Limb (tissue), 2 donors: Measurements from ENCODE around the gene SIX1.
A peak's percentile ranks its signal among the peaks of the same experiment; 100 is the strongest.

Experiments
- DNase-seq, 2 donors: peaks; one replicate each; pipeline ENCODE4 v3.0.0-alpha.2; 2016; ENCODE audit errors: extremely low spot score in 2 of 2

Gene SIX1

DNA sequence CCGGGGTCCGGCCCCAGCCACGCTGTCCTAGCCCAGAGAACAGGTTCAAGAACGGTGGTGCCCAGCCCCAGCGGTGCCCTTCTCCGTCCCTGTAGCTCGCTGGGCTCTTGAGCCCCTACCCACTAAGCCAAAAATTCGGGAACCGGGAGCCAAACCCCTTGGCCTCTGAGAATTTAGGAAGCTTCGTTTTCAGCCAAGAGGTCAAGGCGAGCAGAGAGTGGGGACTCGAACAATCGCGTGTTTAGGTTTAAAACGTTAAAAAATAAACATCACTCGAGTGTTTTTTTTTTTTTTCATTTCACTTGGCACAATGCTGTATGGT is 6.2 kb downstream of the SIX1 start:
- no peak for DNase-seq

DNA sequence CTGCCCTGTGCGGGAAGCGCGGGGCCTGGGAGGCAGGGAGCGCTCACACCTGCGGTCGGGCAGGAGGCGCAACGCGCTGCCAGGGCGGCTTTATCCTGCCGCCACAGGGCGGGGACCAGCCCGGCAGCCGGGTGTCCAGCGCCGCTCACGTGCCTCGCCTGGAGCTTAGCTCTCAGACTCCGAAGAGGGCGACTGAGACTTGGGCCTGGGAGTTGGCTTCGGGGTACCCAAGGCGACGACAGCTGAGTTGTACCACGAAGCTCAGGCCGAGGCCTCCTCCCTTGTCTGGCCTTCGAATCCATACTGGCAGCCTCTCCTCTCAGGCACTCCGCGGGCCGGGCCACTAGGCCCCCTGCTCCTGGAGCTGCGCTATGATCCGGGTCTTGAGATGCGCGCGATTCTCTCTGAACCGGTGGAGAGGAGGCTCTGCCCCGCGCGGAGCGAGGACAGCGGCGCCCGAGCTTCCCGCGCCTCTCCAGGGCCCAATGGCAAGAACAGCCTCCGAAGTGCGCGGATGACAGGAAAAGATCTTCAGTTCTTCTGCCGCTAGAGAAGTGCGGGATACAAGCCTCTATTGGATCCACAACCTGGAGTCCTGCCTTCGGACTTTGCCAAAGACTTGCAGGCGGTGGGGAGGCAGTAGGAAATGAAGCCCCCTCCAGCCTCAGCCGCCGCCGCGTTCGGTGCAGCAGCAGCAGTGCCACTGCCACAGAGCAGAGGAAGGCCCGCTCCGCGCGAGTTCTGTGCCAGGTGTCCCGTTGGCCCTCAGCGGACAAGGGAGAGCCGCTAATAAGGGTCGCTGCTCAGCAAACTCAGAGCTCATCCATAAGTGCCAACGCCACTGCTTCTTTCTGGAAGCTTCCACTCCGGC is 6.8 kb downstream of the SIX1 start:
- DNase-seq: peak in 1 of 2 donors; percentile 67

DNA sequence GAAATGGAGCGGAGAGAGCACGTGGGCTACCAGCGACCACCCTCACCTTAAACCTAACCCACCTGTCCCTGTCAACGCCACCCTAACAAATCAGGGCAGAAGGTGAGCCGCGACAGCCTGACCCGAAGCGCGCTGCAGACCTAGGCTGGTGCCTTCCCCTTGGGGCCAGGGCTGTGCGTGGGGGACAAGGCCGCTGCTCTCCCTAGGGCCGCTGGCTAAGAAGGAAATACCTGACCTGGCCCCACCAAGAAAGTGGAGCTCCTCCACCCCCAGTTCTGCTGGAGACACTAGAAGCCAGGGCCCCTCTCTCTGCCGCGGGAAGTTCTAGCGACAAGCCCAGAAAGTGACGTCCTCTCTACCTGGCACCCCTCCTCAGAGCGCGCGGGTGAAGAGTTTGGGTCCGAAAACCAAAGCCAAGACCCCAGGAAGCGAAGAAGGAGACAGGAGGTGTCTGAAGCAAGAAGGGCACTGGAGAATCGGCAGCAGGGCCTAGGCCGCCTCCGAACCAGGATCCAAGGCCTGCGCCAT is 7.5 kb downstream of the SIX1 start:
- no peak for DNase-seq

DNA sequence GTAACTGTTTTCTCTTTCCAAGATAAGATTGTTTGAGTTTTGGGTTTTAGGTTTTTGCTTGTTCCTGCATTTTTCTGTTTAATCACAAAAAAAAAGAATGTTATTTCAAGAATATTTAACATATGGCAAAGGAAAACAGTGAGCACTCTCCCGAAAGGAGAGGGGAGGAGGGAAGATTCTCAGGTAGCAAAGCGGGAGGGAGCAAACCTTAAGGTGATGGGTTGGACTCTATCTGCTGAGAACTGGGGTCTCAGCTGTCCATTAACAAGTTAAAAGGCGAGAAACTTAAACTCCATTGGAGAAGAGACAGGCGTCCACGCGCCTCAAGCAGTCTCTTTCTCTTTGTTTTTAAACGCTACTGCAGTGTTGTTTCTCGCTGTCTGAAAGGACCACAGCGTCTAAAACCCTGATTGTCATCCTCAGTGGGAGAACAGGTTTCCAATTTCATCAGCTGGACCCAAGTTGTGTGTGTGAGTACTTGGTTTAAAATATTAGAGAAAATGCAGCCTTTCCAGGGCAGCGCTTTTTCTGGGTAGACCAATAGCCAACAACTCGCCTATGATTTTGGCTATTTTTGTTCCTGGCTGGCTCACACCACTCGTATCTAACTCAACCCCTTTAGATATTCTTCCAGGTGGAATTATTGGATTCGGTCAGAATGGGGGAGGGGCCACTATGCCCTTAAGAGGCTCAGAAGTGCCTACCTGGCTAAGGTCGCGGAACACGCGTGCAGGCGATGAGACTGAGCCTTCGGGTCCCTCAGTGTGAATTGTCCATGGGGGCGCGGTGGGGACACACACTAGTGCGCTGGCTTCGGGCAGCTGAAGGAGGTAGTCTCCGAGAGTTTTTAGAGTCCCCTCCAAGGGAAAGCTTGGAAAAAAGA is 8.2 kb downstream of the SIX1 start:
- DNase-seq: peak in 1 of 2 donors; percentile 43

DNA sequence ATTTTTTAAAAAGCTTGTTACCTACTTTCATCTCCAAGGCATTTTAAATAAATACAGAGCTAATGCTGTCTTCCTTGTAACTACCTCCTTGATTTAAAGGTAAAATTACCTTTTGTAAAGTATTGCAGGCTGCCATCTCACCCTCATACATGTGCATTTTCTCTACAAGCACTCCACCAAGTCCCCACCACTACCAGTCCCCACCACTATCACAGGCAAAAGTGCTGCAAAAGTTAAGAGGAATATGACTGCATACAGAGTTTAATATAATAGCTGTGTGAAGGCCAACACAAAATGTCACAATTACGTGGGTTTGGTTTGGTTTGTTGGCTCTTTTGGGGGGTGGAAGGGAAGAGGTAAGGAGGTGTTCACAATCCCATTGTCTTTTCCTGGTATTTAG is 9.6 kb downstream of the SIX1 start:
- no peak for DNase-seq

DNA sequence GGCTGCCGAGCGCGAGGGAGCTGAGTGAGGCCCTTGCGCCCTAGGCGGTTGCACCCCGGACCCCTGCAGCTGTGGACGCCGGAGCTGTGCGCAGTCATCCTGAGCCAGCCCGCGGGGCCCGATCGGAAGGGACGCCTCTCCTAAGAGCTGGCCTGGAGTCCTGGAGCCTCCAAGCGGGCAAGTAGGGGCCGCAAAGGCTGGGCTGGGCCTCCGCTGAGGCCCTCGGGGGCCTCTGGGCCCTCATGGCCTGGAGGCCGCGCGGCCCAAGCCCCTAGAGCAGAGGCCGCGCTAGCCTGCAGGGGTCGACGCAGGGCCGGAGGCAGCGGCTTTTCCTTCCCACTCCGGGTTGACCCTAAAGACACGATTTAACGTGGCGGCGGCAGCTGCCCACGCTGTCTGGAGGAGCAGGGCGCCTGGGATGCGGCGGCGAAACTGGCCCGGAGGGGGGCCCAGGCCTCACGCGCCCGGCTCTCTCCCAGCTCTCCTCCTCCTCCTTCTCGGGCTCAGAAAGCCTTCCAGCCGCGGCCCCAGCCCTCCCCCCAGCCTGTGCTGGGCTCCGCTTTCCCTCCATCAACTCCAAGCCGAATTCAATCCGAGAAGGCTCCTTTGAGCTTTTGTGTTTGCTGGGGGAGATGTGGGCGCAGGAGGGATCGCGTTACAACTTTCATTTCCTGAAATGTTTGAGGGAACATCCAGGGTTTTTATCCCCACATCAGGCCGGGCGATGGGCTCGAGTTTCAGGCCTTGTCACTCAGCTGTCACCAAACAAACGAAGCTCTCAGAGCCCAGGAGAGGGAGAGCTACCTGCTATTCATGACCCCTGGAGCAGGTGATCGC is 11.6 kb downstream of the SIX1 start:
- peak in 1 of 2 donors; percentile 80 for DNase-seq

DNA sequence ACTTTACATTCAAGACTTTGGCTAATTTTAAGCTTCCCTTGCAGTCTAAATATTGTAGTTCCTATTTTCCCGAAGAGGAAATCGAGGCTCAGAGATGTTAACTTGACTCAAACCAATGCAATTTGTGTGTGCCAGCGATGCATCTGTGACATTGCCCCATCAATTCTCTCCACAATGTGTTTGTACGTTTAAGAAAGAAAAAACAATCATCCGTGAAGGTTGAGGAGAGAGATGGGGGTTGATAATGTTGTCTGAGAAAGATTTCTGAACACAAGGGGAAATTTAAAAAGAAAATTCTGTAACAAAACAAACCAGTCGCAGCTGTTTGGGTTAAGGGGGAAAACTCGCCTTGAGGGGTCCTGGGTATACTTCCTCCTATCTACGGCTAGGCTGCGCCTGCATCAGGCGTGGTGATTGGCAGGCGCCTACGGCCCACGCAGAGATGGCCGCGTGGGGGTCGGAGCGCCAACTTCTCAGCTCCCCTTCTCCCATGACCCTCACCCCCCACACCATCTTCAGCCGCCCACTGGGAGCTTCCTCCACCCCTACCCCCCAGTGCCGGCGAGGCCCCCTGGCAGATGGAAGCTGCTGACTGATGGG is 12.3 kb downstream of the SIX1 start:
- no peak for DNase-seq

DNA sequence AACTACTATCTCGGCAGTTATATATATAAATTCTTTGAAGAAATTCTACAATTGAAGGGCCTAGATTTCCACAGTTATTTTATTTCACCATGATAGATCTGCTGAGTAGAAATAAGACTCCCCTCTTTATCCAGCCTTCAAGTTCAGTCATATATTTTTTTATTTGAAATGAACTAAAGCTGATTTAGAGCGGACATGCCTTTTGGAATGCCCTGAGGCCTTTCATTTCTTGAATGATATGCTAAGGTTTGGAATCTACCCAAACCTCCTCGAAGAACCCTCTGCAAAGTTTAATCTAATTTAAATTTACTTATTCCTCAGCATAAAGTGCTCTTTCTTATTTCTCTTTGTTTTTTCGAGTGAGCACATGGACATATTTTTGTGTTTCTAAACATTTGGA is 15.1 kb downstream of the SIX1 start:
- DNase-seq: no peak

DNA sequence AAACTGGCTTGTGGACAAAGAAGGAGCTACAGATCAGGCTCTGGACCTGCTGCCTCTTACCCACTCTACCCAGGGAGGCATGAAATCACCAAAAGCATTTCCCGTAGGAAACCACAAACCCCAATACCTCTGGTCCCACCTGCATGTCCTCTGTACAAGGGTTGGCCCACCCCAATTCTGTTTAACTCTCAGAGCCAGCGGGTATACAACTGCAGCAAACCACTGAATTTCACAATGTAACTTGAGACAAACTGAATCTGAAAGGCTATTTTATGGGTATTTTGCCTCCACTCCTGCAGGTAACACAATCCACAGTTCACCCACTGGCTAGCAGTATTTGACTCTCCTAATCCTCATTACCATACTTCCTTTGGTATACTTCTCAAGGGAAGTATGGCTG is 16.5 kb downstream of the SIX1 start:
- no peak for DNase-seq

DNA sequence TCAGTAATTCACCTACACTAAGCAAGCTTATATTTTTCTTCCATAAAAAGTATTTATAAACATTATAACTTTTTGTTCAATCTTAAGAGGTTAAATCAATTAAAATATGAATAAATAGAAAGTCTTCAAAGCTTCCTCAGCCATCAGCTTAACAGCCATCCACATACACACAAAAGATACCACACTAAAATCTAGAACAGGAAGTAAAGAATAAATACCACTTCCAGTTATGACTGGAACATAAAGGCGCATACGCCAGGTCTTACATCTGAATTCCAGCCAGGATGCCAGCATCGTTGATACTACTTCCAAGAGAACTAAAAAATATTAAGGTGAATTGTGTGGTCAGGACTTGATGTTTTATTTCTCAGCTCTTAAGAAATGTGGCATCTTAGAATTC is 17.0 kb downstream of the SIX1 start:
- DNase-seq: no peak

DNA sequence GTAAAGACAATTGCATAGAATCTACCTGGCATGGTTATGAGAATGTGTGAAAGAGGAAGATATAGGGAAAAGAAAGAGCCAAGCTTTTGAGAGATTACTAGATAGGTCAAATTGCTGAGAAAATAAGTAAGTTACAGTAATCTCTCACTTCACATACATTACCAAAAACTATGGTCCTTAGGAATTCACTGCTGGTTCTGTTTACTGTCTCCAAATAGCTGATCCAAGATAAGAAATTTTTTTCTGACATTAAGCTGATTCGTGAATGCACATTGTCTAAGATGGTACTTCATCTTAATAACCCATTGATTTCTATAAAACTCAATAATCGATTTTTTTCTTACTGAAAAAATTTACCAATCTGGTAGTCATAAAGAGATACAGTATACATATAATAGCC is 17.4 kb downstream of the SIX1 start:
- DNase-seq: no peak

DNA sequence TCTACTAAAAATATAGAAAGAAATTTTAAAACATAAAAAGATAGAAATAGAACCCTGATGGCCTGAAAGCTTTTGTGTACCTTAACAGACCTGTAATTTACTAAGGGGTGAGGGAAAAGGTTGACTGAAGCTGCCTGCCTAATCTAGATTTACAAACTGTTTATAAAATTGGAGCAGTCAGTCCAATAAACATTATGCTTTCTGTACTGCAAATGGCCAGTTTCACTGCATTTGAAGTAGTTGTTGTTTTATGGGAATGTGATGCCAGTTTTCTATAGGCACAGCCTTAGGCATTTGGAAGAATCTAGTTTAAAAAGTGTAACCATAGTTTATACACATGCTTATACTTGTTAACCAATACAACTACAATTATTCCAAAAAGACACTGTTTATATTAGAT is 19.1 kb downstream of the SIX1 start:
- no peak for DNase-seq

DNA sequence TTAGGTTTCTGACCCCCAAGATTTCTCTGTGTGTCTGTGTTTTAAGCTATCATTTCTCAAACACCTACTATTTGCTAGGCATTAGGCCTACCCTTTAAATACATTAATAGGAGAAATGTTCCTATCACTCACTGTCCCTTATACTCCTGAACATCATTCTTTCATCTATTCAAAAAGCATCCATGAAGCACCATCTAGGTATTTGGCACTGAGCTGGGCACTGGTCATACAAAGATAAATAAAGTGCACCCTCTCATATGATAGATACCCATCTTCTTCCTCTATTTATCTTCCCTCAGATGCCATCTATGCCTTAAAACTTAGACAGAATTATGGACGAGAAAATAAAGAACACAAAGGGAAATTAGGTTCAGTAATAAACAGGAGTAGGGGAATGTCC is 20.4 kb downstream of the SIX1 start:
- DNase-seq: no peak

DNA sequence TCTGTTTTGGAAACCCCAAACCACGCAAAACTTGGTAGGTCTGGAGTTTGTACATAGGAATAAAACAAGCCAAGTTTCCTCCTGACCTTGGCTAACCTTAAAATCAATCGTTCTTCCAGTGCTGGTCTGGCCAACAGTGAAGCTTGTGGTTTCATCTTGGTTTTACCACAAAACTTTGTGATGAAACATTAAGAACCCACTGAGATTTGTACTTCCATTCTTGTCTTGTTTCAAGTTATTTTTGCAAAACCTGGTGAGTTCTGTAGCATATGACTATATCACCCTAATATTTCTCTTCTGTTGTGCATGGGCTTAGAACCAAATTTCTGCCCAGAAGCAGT is 26.4 kb downstream of the SIX1 start:
- no peak for DNase-seq

DNA sequence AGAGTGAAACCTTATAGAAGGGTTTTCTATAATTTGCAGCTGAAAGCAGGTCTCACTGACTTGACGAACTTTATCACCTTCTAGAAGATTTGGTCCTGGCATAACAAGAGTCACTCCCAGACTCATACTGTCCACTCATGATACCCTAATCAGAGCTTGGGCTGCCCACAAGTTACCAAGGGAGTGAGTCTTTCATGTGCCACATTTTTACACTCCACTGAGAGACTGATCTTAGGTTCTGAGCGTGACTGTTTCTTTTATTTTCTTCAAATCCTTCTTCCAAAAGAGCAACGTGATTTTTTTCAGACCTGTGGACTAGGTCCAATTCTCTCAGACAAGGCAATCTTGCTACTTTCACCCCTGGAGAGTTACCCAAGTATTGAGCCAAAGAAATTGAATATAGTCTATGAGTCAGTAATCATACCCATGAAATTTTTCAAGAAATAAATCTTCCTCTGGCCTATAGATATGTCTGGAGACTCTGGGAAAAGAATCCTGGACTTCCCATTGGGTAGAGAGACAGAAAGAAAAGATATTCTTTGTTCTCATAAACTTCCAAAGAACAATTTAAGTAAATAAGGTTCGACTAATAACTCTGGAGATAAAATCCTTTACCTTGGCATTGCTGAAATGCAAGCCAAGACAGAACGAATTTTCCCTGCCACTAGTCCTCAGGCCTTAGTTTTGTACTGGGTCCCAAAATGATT is 26.9 kb downstream of the SIX1 start:
- no peak for DNase-seq

DNA sequence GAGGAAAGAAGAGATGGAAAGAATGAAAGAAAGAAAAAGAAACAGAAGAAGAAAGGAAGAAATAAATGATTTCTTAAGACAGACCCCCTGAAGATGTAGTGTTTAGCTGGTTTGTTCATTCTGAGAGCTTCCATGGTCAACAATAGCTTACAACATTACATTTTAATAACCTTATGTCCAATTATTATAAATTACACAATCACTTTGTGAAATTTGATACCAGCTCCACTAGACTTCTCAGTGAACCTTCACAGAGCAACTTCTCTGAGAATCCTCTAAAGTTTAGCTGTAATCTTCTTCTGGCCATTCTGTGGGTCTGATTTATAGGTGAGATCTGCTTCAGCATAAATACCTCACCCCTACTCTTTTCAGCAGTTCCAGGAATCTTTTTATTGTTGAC is 27.9 kb downstream of the SIX1 start:
- no peak for DNase-seq

DNA sequence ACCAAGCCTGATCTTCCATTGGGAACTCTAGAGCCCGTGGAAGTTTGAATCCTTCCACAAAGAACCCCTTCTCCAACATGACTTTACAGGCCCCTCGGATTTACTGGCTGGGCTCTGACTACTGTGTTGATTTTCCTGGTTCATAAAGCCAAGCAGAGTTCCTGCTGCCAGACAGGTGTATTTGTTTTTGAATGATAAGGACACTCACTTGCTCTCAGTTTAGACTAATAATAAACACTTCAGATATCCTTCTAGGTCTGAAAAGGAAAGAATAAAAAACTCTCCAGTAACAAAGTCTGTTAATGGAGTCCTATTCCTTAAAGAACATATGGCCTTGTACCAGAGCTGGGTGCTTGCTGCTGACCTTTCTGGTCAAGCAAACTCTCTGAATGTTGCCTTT is 31.0 kb downstream of the SIX1 start:
- no peak for DNase-seq

DNA sequence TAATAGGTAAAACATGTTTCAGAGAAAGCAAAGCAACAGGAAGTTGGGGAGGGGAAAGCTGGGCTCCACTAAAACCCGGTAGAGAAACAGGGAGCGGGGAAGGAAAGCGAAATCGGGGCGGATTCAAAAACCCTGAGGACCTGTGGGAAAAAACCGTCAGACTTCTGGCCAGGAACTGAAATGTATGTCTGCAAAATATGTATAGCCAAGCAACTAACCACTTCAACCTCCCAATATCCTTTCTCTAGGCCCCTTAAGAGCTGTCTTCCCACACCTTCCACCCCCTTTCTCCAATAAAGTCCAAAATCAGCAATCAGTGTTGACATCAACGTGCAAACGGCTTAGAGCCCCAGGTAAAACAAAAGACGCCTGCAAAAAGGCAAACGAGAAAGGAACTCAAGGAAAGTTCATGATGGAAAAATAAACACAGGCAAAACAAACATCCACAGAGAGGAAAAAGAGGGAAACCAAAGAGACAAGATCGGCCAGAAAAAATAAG is 32.8 kb downstream of the SIX1 start:
- DNase-seq: peak; percentile 61 to 67

DNA sequence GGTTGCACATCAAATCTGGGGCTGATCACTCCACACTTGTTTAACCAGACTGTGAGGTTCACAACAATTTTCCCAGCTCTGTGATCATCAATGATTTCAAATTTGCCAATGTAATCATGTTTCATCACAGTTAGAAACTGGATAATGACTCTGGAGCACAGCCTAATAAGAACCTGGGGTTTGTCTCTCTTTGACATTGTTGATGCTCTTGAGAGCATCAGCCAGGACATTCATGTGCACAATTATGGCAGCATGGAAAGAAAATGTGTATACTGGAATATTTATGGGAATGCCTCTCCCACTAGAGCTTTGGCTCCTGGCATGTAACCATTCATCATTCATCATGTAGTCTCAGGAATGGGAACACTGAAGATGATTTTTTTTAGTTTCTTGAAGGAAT is 47.0 kb downstream of the SIX1 start:
- no peak for DNase-seq

DNA sequence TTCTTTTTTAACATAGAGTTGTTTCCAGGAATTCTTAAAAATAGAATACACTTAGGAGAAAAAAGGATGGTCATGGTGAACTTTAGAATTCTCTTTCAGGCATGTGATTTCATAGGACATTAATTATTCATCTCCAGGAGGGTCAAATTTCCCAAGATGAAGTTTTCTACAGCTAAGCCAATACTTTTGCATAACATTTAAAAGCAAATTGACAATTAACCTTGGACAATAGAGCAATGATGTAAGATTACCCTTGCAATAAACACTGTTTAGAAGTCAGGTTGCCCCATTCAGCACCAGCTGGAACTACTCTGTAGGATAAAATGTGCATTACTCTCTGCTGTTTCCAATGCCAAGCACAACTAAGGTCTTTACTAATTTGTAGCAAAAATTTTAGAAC is 49.5 kb downstream of the SIX1 start:
- DNase-seq: no peak

DNA sequence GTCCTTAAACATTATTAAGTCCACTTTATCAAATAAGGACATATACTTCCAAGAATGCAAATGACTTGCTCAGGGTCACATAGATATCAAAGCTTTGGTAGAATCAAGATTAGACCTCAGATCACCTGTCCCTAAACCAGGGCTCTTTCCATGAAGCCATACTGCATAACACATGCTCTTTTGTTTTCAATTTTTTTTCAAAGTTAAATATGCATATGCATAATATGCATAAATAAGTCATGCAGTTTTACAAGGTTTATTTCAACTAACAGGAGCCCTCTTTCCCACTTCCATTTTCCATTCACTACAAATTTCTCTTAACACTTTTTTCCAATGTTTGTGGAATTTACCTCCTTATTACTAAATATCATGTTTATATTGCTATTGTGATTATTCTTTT is 53.1 kb downstream of the SIX1 start:
- DNase-seq: no peak
